Neural cell (in vitro differentiated cells): Measurements from ENCODE around the gene IFT43. TPM values are rescaled to one million over a fixed set of nuclear protein-coding genes. Genes with fewer than 3 reads are reported as not detected.

Experiments
- H2AFZ ChIP-seq: fragments of 200-600, 300-800 bp; sonication (generic), shearing (Covaris generic); 2 replicates; pipeline ENCODE4 v1.6.0; 2014; ENCODE audit warnings: low read depth, mild to moderate bottlenecking, antibody characterized with exemption, low read length, moderate library complexity
- H3F3A ChIP-seq: fragments of 200-600 bp; shearing (Covaris generic); 2 replicates; pipeline ENCODE4 v1.6.1; 2016; ENCODE audit warnings: mild to moderate bottlenecking, moderate library complexity, mixed read lengths, antibody characterized with exemption, low read length; ENCODE audit not compliant: insufficient read depth, poor library complexity, severe bottlenecking
- H3K27ac ChIP-seq: fragments of 200-600, 300-800 bp; sonication (generic), shearing (Covaris generic); 2 replicates; pipeline ENCODE4 v1.5.1; 2014; ENCODE audit warnings: mild to moderate bottlenecking, low read length, moderate library complexity
- H3K27me3 ChIP-seq: fragments of 300-800, 200-600 bp; sonication (generic), shearing (Covaris generic); 2 replicates; pipeline ENCODE4 v1.6.0; 2014; ENCODE audit warnings: mild to moderate bottlenecking, low read depth, low read length, moderate library complexity; ENCODE audit not compliant: insufficient read depth
- H3K36me3 ChIP-seq: fragments of 300-800, 200-600 bp; sonication (generic), shearing (Covaris generic); 2 replicates; pipeline ENCODE4 v1.5.1; 2014; ENCODE audit warnings: mild to moderate bottlenecking, antibody characterized with exemption, low read length, moderate library complexity; ENCODE audit not compliant: insufficient read depth
- H3K4me2 ChIP-seq: fragments of 300-800, 200-600 bp; sonication (generic), shearing (Covaris generic); 2 replicates; pipeline ENCODE4 v1.6.0; 2014; ENCODE audit warnings: mild to moderate bottlenecking, low read length
- H3K4me3 ChIP-seq: fragments of 300-800, 200-600 bp; sonication (generic), shearing (Covaris generic); 2 replicates; pipeline ENCODE4 v1.5.1; 2014; ENCODE audit warnings: mild to moderate bottlenecking, low read length, moderate library complexity
- H3K79me2 ChIP-seq: fragments of 200-600 bp; shearing (Covaris generic); replicated peaks from 2 replicates; pipeline ENCODE4 v1.6.0; 2014; ENCODE audit warnings: mild to moderate bottlenecking, low read length, moderate library complexity; ENCODE audit not compliant: insufficient read depth
- H3K9ac ChIP-seq: fragments of 300-800, 200-600 bp; sonication (generic), shearing (Covaris generic); 2 replicates; pipeline ENCODE4 v1.6.1; 2016; ENCODE audit warnings: mild to moderate bottlenecking, low read length, mixed read lengths
- H3K9me2 ChIP-seq: fragments of 200-600 bp; shearing (Covaris generic); 2 replicates; pipeline ENCODE4 v1.6.1; 2016; ENCODE audit warnings: mild to moderate bottlenecking, low read length, mixed read lengths; ENCODE audit not compliant: insufficient read depth
- H3K9me3 ChIP-seq: fragments of 200-600, 300-800 bp; sonication (generic), shearing (Covaris generic); 2 replicates; pipeline ENCODE4 v1.6.1; 2016; ENCODE audit warnings: mild to moderate bottlenecking, mixed run types, low read length, moderate library complexity, mixed read lengths
- H4K20me1 ChIP-seq: fragments of 200-600 bp; shearing (Covaris generic); 2 replicates; pipeline ENCODE4 v1.6.1; 2016; ENCODE audit warnings: mild to moderate bottlenecking, mixed run types; ENCODE audit not compliant: insufficient read depth
- EP300 ChIP-seq: fragments of 450-650 bp; conservative IDR thresholded peaks from 2 replicates; pipeline ENCODE4 v1.6.1; 2014; ENCODE audit warnings: antibody characterized with exemption, mild to moderate bottlenecking, moderate library complexity; ENCODE audit not compliant: poor library complexity, severe bottlenecking
- EZH2 ChIP-seq: fragments of 200-600, 300-800 bp; shearing (Covaris generic), sonication (generic); IDR thresholded peaks from 2 replicates; pipeline ENCODE4 v1.6.1; 2014; ENCODE audit warnings: antibody characterized with exemption, low read length, borderline replicate concordance, mild to moderate bottlenecking; ENCODE audit not compliant: insufficient read depth, poor library complexity, severe bottlenecking
- MXI1 ChIP-seq: fragments of 450-650 bp; conservative IDR thresholded peaks from 2 replicates; pipeline ENCODE4 v1.6.1; 2014; ENCODE audit warnings: antibody characterized with exemption, mild to moderate bottlenecking; ENCODE audit not compliant: poor library complexity, severe bottlenecking
- POLR2AphosphoS5 ChIP-seq: IDR thresholded peaks from 2 replicates; pipeline ENCODE4 v1.6.1; 2012
- RAD21 ChIP-seq: fragments of 450-650 bp; conservative IDR thresholded peaks from 2 replicates; pipeline ENCODE4 v1.6.1; 2014; ENCODE audit warnings: antibody characterized with exemption, mild to moderate bottlenecking, moderate library complexity
- SMC3 ChIP-seq: fragments of 450-650 bp; conservative IDR thresholded peaks from 2 replicates; pipeline ENCODE4 v1.6.1; 2014; ENCODE audit warnings: antibody characterized with exemption, mild to moderate bottlenecking, moderate library complexity; ENCODE audit not compliant: poor library complexity
- TAF1 ChIP-seq: IDR thresholded peaks from 2 replicates; pipeline ENCODE4 v1.6.1; 2012; ENCODE audit warnings: low read depth
- polyA plus RNA-seq: library from polyadenylated mRNA; depleted of rRNA; stranded (reverse); fragments of >200 nt; gene quantifications from 2 replicates; pipeline ENCODE4 v1.2.3, GENCODE V29; 2014
- TF ChIP-seq, protein P1 (sequence below): fragments of 450-650 bp; IDR thresholded peaks from 2 replicates; pipeline ENCODE4 v1.5.1; 2014; ENCODE audit warnings: antibody characterized with exemption, mild to moderate bottlenecking, moderate library complexity; ENCODE audit not compliant: poor library complexity, severe bottlenecking
- TF ChIP-seq, protein P2 (sequence below): IDR thresholded peaks from 2 replicates; pipeline ENCODE4 v1.6.1; 2012; ENCODE audit warnings: borderline replicate concordance

IFT43 gene
- polyA plus RNA-seq, 1 donor from 2014 or later: 102 TPM

DNA sequence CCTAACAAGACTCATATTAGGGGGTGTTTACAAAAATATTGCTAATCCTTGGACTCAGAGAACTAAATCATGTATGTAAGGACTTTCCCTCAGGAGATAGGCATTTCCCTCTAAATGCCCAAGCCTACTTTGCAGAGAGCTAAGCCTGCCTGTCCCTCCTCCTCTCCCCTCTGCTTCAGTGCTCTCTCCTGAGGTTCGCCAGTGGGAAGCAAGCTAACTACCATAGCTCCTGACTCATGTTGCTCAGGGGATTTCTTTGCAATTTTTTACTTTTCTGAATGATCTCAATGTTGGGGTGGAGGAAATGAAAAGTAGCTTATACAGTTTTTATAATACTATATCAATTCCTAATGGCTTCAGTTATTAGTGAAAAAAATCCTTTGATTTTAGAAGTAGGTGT lies 29.6 kb downstream of the IFT43 start:
- H3K27me3 ChIP-seq: no peaks in the 10 kb centered on the region

DNA sequence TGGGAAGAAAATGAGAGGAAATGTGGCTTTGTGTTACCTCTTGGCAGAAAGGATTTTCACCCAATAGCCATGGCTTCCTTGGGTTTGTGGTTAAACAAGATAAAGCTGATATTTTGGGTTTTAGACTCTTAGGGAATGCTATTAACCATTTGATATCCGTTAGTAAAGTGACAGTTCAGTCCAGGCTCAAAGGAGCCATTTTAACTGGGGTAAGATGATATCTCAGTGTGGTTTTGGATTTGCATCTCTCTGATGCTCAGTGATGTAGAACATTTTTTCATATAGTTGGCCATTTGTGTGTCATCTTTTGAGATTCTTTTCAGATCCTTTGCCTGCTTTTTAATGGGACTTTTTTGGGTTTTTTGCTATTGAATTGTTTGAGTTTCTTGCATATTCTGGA lies 30.1 kb downstream of the IFT43 start:
- Histone ChIP-seq H4K20me1 (no peaks in the 10 kb centered on the region), H3K4me2 (no peak overlapping the region), H3K9me3 (peaks cover 6% of the 10 kb centered on the region), H2AFZ (no peak overlapping the region), H3F3A (no peaks in the 10 kb centered on the region), H3K27me3 (no peaks in the 10 kb centered on the region), H3K4me3 (no peak overlapping the region), H3K79me2 (peaks cover 3% of the 10 kb centered on the region), H3K27ac (no peak overlapping the region), H3K36me3 (peaks cover 11% of the 10 kb centered on the region), H3K9ac (no peak overlapping the region), H3K9me2 (no peaks in the 10 kb centered on the region)
- no peak for TF ChIP-seq SMC3
- TF ChIP-seq, protein P1, sequence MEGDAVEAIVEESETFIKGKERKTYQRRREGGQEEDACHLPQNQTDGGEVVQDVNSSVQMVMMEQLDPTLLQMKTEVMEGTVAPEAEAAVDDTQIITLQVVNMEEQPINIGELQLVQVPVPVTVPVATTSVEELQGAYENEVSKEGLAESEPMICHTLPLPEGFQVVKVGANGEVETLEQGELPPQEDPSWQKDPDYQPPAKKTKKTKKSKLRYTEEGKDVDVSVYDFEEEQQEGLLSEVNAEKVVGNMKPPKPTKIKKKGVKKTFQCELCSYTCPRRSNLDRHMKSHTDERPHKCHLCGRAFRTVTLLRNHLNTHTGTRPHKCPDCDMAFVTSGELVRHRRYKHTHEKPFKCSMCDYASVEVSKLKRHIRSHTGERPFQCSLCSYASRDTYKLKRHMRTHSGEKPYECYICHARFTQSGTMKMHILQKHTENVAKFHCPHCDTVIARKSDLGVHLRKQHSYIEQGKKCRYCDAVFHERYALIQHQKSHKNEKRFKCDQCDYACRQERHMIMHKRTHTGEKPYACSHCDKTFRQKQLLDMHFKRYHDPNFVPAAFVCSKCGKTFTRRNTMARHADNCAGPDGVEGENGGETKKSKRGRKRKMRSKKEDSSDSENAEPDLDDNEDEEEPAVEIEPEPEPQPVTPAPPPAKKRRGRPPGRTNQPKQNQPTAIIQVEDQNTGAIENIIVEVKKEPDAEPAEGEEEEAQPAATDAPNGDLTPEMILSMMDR: no peak
- TF ChIP-seq, protein P2, sequence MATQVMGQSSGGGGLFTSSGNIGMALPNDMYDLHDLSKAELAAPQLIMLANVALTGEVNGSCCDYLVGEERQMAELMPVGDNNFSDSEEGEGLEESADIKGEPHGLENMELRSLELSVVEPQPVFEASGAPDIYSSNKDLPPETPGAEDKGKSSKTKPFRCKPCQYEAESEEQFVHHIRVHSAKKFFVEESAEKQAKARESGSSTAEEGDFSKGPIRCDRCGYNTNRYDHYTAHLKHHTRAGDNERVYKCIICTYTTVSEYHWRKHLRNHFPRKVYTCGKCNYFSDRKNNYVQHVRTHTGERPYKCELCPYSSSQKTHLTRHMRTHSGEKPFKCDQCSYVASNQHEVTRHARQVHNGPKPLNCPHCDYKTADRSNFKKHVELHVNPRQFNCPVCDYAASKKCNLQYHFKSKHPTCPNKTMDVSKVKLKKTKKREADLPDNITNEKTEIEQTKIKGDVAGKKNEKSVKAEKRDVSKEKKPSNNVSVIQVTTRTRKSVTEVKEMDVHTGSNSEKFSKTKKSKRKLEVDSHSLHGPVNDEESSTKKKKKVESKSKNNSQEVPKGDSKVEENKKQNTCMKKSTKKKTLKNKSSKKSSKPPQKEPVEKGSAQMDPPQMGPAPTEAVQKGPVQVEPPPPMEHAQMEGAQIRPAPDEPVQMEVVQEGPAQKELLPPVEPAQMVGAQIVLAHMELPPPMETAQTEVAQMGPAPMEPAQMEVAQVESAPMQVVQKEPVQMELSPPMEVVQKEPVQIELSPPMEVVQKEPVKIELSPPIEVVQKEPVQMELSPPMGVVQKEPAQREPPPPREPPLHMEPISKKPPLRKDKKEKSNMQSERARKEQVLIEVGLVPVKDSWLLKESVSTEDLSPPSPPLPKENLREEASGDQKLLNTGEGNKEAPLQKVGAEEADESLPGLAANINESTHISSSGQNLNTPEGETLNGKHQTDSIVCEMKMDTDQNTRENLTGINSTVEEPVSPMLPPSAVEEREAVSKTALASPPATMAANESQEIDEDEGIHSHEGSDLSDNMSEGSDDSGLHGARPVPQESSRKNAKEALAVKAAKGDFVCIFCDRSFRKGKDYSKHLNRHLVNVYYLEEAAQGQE: no peak
- TF ChIP-seq EP300: no peak
- no peak for TF ChIP-seq POLR2AphosphoS5
- TF ChIP-seq EZH2: no peak
- no peak for TF ChIP-seq MXI1
- no peak for TF ChIP-seq RAD21
- TF ChIP-seq TAF1: no peak

More for the DNA sequence above, 29.6 kb downstream of the IFT43 start:
- Histone ChIP-seq H3K4me2 (no peak overlapping the region), H2AFZ (no peak overlapping the region), H3K9me3 (peaks cover 6% of the 10 kb centered on the region), H3K9ac (no peak overlapping the region), H3K9me2 (no peaks in the 10 kb centered on the region), H4K20me1 (no peaks in the 10 kb centered on the region), H3K4me3 (no peak overlapping the region), H3K79me2 (peaks cover 3% of the 10 kb centered on the region), H3K27ac (no peak overlapping the region), H3F3A (no peaks in the 10 kb centered on the region), H3K36me3 (peaks cover 11% of the 10 kb centered on the region)
- TF ChIP-seq TAF1 (no peak), POLR2AphosphoS5 (no peak), RAD21 (no peak), SMC3 (no peak), EZH2 (no peak)
- TF ChIP-seq, protein P2: no peak
- TF ChIP-seq, protein P1: no peak
